Measurements from ENCODE around the gene NRGN.

The NRGN gene

GRCh38 chr11:124788521-124788920, 48.8 kb downstream of the NRGN start:
- Histone ChIP-seq H3K4me3 (replicated peaks; ENCODE audit: insufficient read depth, low read length) (no peak overlapping the region), H3K27me3 (ENCODE audit: insufficient read depth, poor library complexity, severe bottlenecking) (no peaks in the 10 kb centered on the region), H3K27ac (replicated peaks) (no peak overlapping the region)
- TF ChIP-seq POLR2AphosphoS5 (IDR thresholded peaks at IDR 0.05; ENCODE audit: low read depth), result no peak
- TF ChIP-seq, protein P1, sequence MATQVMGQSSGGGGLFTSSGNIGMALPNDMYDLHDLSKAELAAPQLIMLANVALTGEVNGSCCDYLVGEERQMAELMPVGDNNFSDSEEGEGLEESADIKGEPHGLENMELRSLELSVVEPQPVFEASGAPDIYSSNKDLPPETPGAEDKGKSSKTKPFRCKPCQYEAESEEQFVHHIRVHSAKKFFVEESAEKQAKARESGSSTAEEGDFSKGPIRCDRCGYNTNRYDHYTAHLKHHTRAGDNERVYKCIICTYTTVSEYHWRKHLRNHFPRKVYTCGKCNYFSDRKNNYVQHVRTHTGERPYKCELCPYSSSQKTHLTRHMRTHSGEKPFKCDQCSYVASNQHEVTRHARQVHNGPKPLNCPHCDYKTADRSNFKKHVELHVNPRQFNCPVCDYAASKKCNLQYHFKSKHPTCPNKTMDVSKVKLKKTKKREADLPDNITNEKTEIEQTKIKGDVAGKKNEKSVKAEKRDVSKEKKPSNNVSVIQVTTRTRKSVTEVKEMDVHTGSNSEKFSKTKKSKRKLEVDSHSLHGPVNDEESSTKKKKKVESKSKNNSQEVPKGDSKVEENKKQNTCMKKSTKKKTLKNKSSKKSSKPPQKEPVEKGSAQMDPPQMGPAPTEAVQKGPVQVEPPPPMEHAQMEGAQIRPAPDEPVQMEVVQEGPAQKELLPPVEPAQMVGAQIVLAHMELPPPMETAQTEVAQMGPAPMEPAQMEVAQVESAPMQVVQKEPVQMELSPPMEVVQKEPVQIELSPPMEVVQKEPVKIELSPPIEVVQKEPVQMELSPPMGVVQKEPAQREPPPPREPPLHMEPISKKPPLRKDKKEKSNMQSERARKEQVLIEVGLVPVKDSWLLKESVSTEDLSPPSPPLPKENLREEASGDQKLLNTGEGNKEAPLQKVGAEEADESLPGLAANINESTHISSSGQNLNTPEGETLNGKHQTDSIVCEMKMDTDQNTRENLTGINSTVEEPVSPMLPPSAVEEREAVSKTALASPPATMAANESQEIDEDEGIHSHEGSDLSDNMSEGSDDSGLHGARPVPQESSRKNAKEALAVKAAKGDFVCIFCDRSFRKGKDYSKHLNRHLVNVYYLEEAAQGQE (IDR thresholded peaks at IDR 0.05; ENCODE audit: insufficient replicate concordance, low read depth), result no peak
- TF ChIP-seq GABPA (IDR thresholded peaks at IDR 0.05; ENCODE audit: low read depth), result no peak
- TF ChIP-seq CTCF (IDR thresholded peaks at IDR 0.05; ENCODE audit: insufficient read depth, low read length), result no peak
- no peak for TF ChIP-seq SPI1 (IDR thresholded peaks at IDR 0.05; ENCODE audit: borderline replicate concordance, low read depth)
- DNase-seq (ENCODE audit: low read depth in 1 of 2, low spot score in 1 of 2), result no peak

GRCh38 chr11:124791626-124792341, 52.0 kb downstream of the NRGN start:
- no peak for TF ChIP-seq SPI1 (IDR thresholded peaks at IDR 0.05; ENCODE audit: borderline replicate concordance, low read depth)
- TF ChIP-seq, protein P1 (IDR thresholded peaks at IDR 0.05; ENCODE audit: insufficient replicate concordance, low read depth), result no peak
- no peak for TF ChIP-seq GABPA (IDR thresholded peaks at IDR 0.05; ENCODE audit: low read depth)
- TF ChIP-seq POLR2AphosphoS5 (IDR thresholded peaks at IDR 0.05; ENCODE audit: low read depth), result no peak
- no peak for TF ChIP-seq CTCF (IDR thresholded peaks at IDR 0.05; ENCODE audit: insufficient read depth, low read length)
- no peak overlapping the region for H3K27ac ChIP-seq (replicated peaks)
- H3K27me3 ChIP-seq (ENCODE audit: insufficient read depth, poor library complexity, severe bottlenecking), result no peaks in the 10 kb centered on the region
- no peak overlapping the region for H3K4me3 ChIP-seq (replicated peaks; ENCODE audit: insufficient read depth, low read length)
- no peak for DNase-seq (ENCODE audit: low read depth in 1 of 2, low spot score in 1 of 2)

- DNase-seq (ENCODE audit: low read depth in 1 of 2, low spot score in 1 of 2), result peak; percentile 26 to 48
- H3K27ac ChIP-seq (replicated peaks), result no peak overlapping the region
- peaks cover under 1% of the 10 kb centered on the region for H3K27me3 ChIP-seq (ENCODE audit: insufficient read depth, poor library complexity, severe bottlenecking)
- no peak overlapping the region for H3K4me3 ChIP-seq (replicated peaks; ENCODE audit: insufficient read depth, low read length)
- TF ChIP-seq CTCF (IDR thresholded peaks at IDR 0.05; ENCODE audit: insufficient read depth, low read length) (peak; percentile 54), GABPA (IDR thresholded peaks at IDR 0.05; ENCODE audit: low read depth) (no peak)
Measured at GRCh38 chr11:124793466-124794278, 53.9 kb downstream of the NRGN start.
